IPS-NIHi11 (cell line): ENCODE measurements around the gene PBOV1.

Experiments
- DNase-seq: peaks from one replicate; pipeline ENCODE4 v3.0.0; 2012; ENCODE audit warnings: mixed read lengths, low spot score

The PBOV1 gene

DNA sequence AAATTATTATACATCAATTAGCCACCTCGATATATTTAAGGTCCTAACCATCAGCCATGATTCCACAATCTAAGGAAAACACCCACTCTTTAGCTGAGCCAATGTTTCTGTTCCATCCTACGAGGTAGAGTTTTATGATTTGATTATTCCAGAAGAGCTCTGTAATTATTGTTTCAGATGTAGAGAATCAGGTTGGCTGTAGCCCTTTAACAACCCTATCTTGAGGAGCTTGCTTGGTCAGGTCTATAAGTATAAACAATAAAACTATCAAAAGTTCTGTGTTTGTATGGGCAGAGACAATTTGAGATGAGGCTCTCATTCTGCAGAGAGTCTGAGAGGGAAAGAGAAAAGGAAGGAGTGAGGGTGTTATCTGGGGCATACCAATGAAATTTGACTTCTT lies at the start of gene PBOV1:
Gene PBOV1 (minus strand): TSS at position 43 of the 400 bp plus-strand sequence. CDS start 96 bp downstream, outside the sequence.
- no peak for DNase-seq

- DNase-seq, result no peak
Measured at GRCh38 chr6:138266095-138266494, 47.8 kb upstream of the PBOV1 start.

DNA sequence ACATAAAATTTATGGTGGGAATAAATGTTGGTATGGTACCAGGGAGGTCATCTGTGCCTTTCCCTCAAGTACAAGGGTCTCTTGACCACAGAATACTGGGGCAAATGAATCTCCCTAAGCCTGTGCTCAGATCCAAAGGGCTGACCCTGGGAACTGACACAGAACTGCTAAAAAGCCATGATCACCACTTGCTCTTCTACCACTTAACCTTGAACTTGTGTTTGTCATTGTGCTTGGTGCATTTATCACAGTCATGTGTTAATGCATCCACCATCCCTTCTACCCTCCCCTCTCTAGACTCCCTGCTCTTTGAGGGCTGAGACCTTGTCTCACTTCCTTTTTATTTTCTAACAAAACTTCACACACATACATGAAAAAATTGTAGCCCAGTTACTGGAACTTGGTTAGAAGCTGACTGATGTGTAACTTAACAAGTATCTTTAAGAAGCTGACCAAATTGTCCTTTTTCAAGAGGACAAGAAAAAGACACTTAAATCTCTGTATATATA lies 46.1 kb upstream of the PBOV1 start:
- DNase-seq, result no peak

- DNase-seq, result no peak
Measured at GRCh38 chr6:138263963-138264362, 45.7 kb upstream of the PBOV1 start.

DNA sequence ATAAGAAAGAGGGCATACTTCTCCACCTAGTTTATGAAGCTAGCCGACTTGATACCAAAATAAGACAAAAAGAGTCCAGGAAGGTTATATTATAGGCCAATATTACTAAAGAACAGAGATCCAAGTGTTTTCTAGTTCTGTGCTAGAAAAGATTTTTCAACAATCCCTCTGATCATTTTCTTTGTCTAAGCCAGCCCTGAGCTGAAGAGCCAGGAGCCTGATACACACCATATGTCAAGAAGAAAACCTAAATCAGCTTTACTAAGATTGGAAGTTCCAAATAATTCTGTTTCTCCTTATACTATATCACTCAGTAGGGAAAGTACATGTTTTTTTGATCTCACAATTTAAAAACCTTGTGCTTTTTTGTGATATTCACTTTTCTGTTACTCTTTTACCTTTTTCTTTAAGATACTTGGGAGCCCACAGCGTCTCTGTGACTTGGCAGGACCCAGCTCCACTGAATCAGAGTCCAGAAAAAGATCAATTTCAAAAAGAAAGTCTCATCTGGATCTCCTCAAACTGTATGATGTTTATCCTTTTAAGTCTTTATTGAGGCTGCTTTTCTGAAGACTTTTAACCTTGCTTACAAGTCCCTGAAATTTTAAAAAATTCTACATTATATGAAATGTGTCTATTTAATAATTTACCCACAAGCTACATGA lies 43.0 kb upstream of the PBOV1 start:
- no peak for DNase-seq

DNA sequence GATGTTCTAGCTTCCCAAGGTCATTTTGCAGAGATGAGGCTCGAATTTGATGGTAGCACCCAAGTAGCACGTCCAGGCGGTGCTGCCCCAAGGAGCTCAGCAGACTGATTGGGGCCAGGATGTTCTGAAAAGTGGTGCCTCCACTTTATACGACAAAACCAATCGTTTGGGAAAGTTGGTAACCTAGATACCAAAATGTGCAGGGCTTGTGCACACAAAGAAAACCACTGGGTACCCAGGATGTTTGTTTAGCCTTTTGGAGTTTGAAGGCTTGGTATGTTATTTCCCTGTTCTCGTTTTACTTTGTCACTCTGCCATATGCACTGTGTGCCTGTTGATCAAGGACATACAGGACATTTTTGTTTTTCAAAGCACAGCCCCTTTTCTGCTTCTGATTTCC lies 40.7 kb upstream of the PBOV1 start:
- DNase-seq, result no peak

GRCh38 chr6:138258197-138258596 lies 39.9 kb upstream of the PBOV1 start:
- DNase-seq, result no peak

DNA sequence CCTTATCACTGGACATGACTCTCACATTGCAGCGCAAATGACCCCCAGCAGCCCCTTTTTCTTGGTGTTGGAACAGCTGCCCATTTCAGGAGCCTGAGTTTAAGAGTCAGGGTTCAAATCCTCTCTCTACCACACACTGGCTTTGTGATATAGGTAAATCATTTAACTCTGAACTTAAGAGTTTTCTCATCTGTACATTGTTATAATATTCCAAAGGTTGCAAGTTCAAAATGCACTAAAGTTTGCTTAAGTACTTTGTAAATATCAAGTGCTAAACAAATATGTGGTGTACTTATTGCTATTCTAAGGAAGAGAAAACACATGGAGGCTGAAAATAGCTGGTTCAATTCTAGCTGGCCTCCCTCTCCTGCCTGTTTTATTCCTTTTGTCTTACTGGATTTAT lies 39.3 kb upstream of the PBOV1 start:
- no peak for DNase-seq

DNA sequence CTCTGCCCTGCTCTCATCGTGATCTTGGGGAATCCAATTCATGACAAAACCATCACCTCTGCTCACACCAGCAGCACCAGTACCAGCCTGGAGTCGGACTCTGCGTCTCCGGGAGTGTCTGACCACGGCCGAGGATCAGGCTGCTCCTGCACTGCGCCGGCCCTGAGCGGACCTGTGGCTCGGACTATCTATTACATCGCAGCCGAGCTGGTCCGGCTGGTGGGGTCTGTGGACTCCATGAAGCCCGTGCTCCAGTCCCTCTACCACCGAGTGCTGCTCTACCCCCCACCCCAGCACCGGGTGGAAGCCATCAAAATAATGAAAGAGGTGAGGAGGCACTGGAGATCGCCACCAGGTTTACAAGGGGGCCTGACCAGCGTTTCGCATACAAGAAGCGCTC lies 37.2 kb upstream of the PBOV1 start:
- no peak for DNase-seq

DNA sequence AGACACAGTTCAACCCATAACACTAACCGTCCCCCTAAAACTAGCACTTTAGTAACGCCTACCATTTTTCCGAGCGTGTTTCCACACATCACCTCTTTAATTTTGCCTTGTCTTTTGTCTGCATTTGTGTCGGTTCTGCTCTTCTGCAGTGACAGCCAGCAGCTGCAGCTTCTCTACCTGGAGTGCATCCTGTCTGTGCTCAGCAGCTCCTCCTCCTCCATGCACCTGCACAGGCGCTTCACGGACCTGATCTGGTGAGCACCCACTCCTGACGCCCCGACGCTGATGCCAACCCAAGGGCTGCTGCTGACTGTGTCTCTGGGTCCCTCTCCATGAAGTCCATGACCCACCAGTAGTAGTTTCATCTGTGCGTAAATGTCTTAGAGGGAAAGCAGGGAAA lies 35.4 kb upstream of the PBOV1 start:
- no peak for DNase-seq

- DNase-seq, result no peak
Measured at GRCh38 chr6:138250513-138251247, 32.4 kb upstream of the PBOV1 start.

DNA sequence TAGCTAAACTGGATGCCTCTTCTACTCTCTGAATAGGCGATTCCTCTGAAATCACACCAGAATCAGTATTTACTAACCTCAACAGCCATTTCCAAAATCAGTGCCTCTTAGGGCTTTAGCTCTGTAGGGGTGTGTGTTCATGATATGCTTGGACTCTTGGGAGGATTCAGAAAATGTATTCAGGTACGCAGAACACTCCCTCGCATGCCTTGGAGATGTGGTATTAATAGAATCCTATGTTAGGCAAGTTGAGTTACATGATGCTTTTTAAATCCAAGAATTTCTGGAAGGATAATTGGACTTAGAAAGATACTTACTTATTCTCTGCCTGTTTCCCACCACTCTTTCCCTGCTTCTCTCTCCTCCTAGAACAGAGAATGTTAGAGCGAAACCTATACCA lies 31.8 kb upstream of the PBOV1 start:
- DNase-seq, result no peak

- no peak for DNase-seq
Measured at GRCh38 chr6:138248878-138249277, 30.6 kb upstream of the PBOV1 start.

GRCh38 chr6:138248011-138248410 lies 29.7 kb upstream of the PBOV1 start:
- DNase-seq, result no peak

DNA sequence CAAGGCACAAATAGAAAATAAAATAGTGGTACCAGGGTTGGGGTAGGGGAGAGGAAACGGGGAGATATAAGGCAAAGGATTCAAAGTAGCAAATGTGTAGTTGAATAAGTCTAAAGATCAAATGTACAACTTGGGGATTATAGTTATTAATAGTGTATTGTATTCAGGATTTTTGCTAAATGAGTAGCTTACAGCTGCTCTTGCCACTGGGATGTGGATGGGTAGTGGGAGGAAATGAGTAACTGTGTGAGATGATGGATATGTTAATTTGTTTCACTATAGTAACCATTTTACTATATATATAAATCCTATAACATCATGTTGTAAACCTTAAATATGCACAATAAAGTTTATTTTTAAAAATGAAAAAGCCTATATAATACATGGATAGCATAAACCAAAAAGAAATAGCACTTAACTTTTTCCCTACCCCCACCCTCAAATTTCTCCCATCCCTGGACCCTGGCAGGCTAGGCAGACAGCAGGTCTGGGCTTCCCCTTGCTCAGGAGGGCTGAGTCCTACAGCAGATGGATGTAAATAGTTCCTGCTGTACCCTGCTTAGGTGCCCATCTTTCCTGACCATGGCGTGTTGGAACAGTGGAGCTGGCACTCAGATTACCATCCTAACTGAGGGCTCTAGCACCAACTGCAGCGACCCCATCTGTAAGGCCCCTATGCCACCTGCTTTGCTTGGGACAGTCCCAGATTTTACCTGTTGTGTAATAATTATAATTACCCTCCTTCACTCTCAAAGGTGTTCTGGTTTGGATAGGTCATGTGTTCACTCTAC lies 28.6 kb upstream of the PBOV1 start:
- DNase-seq, result no peak

DNA sequence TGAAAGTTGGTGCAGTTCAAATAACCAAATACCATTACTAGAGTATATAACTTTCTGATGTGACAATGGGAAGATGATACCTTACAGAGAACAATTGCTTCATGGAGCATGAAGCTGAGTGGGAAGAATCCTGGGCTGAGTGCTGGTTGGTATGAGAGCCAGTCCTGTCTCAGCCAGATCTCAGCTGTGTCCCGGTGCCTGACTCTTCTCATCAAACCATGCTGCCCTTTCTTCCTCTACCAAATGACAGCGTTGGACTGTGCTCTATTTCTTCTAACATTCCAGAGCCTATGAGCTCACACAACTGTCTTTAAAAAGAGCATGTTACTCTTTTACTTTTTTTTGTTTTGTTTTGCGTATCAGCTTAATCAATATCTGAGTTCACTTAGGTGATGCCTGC lies 27.5 kb upstream of the PBOV1 start:
- no peak for DNase-seq

DNA sequence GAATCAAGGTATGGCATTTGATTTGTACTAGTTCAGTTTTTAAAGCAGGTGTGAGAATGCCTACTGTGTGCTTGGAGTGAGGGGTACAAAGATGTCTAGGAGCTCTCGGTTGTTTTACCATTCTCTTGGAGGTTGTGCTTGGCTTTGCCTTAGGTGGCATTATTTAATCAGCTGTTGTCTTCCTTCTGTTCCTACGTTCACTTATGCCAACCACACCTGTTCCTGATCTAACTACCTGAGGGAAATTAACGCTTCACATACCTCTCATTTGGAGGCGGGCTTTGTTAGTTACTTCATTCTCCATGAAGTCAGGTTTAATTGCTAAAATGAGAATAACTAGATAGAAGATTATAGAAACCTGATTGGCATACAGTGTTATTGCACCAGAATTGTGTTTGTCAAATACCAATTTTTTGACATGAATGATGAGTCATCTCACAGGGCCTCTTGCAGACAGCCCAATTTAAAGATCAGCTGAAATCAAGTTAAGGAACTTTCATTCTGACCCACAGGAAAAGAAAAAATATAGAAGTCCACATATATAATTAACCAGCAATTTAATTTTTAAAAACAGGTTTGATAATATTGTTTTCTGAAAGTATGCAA lies 24.8 kb upstream of the PBOV1 start:
- no peak for DNase-seq

DNA sequence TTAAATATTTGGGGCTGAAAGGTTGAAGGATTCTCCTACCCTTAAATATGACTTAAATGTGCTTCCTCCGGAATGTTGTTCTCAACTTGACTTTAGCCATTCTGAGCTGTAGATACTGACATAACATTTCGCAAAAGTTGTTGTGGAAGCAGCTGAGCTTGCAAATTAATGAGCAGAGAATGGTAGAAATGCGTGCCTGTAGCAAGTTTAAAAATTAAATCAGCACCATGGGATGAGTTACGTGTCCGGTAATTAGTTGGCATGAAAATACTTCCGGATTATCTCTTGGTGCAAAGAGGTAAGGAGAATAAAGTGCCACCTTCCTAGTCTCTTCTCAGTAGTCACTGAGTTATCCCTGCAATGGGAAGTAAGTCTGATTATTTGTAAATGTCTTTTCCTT lies 23.6 kb upstream of the PBOV1 start:
- DNase-seq, result no peak

DNA sequence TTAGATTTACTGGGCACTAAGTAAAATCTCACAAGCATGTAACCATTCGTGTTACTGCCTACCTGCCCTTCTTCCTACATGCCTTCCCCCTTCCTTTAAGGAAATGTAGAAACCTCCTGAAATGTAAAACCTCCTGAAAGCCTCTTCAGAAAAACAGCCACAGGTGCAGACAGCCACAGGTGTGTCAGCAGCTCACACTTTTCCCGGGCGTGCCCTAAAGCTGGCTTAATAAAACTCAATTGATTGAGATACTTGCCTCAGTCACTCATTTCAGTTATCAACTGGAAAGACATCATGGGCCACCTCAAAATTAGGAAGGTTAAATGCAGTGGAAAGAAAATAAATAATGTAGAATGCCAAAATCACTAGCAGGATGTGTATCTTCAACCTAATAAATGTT lies 23.1 kb upstream of the PBOV1 start:
- no peak for DNase-seq

DNA sequence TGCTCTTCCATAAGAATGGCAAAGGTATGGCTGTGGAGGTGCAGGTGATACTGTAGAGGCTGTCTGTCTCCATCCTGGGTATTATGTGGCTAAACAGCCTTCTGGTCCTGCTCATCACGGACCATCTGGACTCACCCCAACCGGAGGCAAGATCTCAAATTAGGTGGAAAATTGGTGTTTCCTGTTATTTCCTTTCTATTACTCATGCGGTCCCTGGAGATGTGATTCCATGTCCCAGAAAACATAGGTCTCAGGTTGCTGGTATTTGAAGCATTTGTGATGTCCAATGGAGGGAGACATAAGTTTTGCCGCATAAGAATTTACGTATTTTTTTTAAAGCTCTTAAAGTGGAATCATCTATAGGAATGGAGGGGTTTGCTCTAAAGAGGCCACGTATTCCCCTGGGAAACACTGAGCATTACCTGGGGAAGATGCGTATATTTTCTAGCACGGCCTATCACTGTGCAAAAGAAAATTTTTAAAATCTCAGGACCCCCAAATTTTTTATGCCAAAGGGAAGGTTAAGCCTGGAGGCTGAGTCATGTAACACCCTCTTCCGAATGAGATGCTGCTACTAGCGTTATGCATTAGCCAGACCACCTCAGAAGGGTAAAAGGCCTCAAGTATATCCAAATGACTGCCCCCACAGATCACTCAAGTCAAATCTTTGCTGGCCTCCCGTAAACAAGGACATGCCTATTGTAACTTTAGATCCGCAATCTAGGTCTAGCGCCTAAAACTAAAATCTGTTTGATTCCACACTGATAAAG lies 22.4 kb upstream of the PBOV1 start:
- no peak for DNase-seq

DNA sequence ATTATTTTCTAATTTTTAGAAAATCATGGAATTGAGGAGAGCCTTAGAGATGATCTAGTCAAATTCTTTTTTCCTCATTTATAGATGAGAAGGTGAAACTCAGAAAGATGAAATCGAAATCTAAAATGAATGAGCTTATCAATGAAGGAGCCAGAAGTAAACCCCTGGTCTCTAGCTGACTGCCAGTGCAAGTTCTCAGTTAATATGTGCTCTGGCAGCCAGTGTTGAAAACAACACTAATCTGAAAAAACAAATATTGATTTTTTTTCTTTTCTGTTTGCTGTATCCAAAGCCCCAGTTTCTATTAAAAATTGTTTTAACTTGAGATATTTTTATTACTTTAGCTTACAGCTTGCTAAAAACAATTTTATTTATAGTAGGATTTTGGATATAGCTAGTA lies 21.5 kb upstream of the PBOV1 start:
- no peak for DNase-seq

- no peak for DNase-seq
Measured at GRCh38 chr6:138238368-138238767, 20.1 kb upstream of the PBOV1 start.
